ENCODE results near the gene HBG2.

Gene HBG2

GRCh38 chr11:5226732-5227310, 27.8 kb downstream of the HBG2 start, which contains the start of gene HBB:
HBB (minus strand) TSS chr11:5227071; CDS start chr11:5227021, 50 bp downstream.
- no peak for FAIRE-seq

GRCh38 chr11:5225480-5225871, 29.1 kb downstream of the HBG2 start:
- no peak for FAIRE-seq

- no peak for FAIRE-seq
These were observed 29.8 kb downstream of the HBG2 start for GRCh38 chr11:5224538-5225479.

- FAIRE-seq: no peak
These were observed 30.9 kb downstream of the HBG2 start for GRCh38 chr11:5223686-5224085.

GRCh38 chr11:5223146-5223545, 31.4 kb downstream of the HBG2 start:
- peak; percentile 71 for FAIRE-seq

- FAIRE-seq: no peak
These were observed 44.1 kb downstream of the HBG2 start for GRCh38 chr11:5210376-5210885.

GRCh38 chr11:5204787-5205186, 49.8 kb downstream of the HBG2 start:
- FAIRE-seq: peak; percentile 56

- FAIRE-seq: no peak
These were observed 51.2 kb downstream of the HBG2 start for GRCh38 chr11:5203366-5203765.

Measured in G401.6 (cell line).